Activated naive CD4-positive, alpha-beta T cell treated with anti-CD3 and anti-CD28 coated beads, Interleukin-2, amount 10 ng/mL, durations not matched to agents 7 days and 5 days (primary cell): Measurements from ENCODE around the gene A1BG.
A peak's percentile ranks its signal among the peaks of the same experiment; 100 is the strongest.

Experiments used
- CTCF ChIA-PET: fragments of 350-600 bp; sonication (Branson Sonifier 250); formaldehyde crosslinking; loops from one replicate; lab custom pipeline; 2021; ENCODE audit warnings: antibody characterized with exemption; lab: Charles Lee
- DNase-seq: peaks from one replicate; pipeline ENCODE4 v3.0.0-alpha.2; 2020
- H3K27ac Mint-ChIP-seq: one replicate; pipeline ENCODE4 v1.8.0; 2021; ENCODE audit warnings: mild to moderate bottlenecking, moderate library complexity, mixed read lengths
- H3K27me3 Mint-ChIP-seq: one replicate; pipeline ENCODE4 v1.8.0; 2021; ENCODE audit warnings: mild to moderate bottlenecking, mixed read lengths
- H3K36me3 Mint-ChIP-seq: one replicate; pipeline ENCODE4 v1.8.0; 2021; ENCODE audit warnings: mixed read lengths
- H3K4me1 Mint-ChIP-seq: one replicate; pipeline ENCODE4 v1.8.0; 2021; ENCODE audit warnings: mixed read lengths
- H3K4me3 Mint-ChIP-seq: one replicate; pipeline ENCODE4 v1.8.0; 2021; ENCODE audit warnings: mild to moderate bottlenecking, moderate library complexity, mixed read lengths
- H3K9me3 Mint-ChIP-seq: one replicate; pipeline ENCODE4 v1.8.0; 2021; ENCODE audit warnings: mixed read lengths

The A1BG gene

GRCh38 chr19:58346961-58347929 is 6.0 kb downstream of the A1BG start:
- H3K36me3 Mint-ChIP-seq, result peaks cover 11% of the 10 kb centered on the region
- CTCF ChIA-PET, result interaction anchor here (0.7 to 1.2 kb wide), 3 partner anchors 33 to 234 kb away, joined by 3 read pairs; no protein-coding TSS in a partner anchor

GRCh38 chr19:58345558-58345957 is 7.7 kb downstream of the A1BG start:
- Mint-ChIP-seq H3K36me3 (peaks cover 21% of the 10 kb centered on the region), H3K27me3 (peaks cover 36% of the 10 kb centered on the region), H3K4me3 (peak overlapping the region; percentile 86), H3K4me1 (peaks cover 29% of the 10 kb centered on the region), H3K27ac (no peak overlapping the region), H3K9me3 (peaks cover 6% of the 10 kb centered on the region)
- no peak for DNase-seq
- CTCF ChIA-PET, result no interaction called here

More at GRCh38 chr19:58346961-58347929, 6.0 kb downstream of the A1BG start:
- H3K4me1 Mint-ChIP-seq, result peaks cover 31% of the 10 kb centered on the region
- H3K27me3 Mint-ChIP-seq, result peaks cover 39% of the 10 kb centered on the region
- peak overlapping the region; percentile 86 for H3K4me3 Mint-ChIP-seq
- H3K9me3 Mint-ChIP-seq, result peaks cover 2% of the 10 kb centered on the region
- DNase-seq, result peak; percentile 73
- peak overlapping the region; percentile 72 for H3K27ac Mint-ChIP-seq

GRCh38 chr19:58338825-58339558 is 14.3 kb downstream of the A1BG start:
- Mint-ChIP-seq H3K27ac (no peak overlapping the region), H3K4me3 (no peak overlapping the region), H3K27me3 (no peaks in the 10 kb centered on the region), H3K4me1 (no peaks in the 10 kb centered on the region), H3K9me3 (peaks cover 25% of the 10 kb centered on the region), H3K36me3 (peaks cover 61% of the 10 kb centered on the region)
- CTCF ChIA-PET, result no interaction called here
- no peak for DNase-seq

- peaks cover 61% of the 10 kb centered on the region for H3K36me3 Mint-ChIP-seq
These were observed 15.0 kb downstream of the A1BG start for GRCh38 chr19:58338336-58338735.

GRCh38 chr19:58336820-58337219 is 16.5 kb downstream of the A1BG start:
- Mint-ChIP-seq H3K36me3 (peaks cover 57% of the 10 kb centered on the region), H3K27ac (no peak overlapping the region), H3K4me3 (no peak overlapping the region), H3K4me1 (no peaks in the 10 kb centered on the region), H3K9me3 (peaks cover 23% of the 10 kb centered on the region), H3K27me3 (no peaks in the 10 kb centered on the region)
- no peak for DNase-seq
- CTCF ChIA-PET, result no interaction called here

More at GRCh38 chr19:58338336-58338735, 15.0 kb downstream of the A1BG start:
- CTCF ChIA-PET, result no interaction called here
- no peak overlapping the region for H3K4me3 Mint-ChIP-seq
- H3K9me3 Mint-ChIP-seq, result peaks cover 23% of the 10 kb centered on the region
- no peak for DNase-seq
- no peaks in the 10 kb centered on the region for H3K27me3 Mint-ChIP-seq
- no peaks in the 10 kb centered on the region for H3K4me1 Mint-ChIP-seq
- H3K27ac Mint-ChIP-seq, result no peak overlapping the region

GRCh38 chr19:58336216-58336615 is 17.1 kb downstream of the A1BG start:
- Mint-ChIP-seq H3K4me3 (no peak overlapping the region), H3K9me3 (peaks cover 21% of the 10 kb centered on the region), H3K27ac (no peak overlapping the region), H3K27me3 (no peaks in the 10 kb centered on the region), H3K36me3 (peaks cover 52% of the 10 kb centered on the region), H3K4me1 (no peaks in the 10 kb centered on the region)
- DNase-seq, result no peak
- CTCF ChIA-PET, result no interaction called here

- no peaks in the 10 kb centered on the region for H3K4me1 Mint-ChIP-seq
- CTCF ChIA-PET, result interaction anchor here (0.7 kb wide), 1 partner anchor 101 kb away, joined by 3 read pairs; no protein-coding TSS in a partner anchor
- no peak overlapping the region for H3K27ac Mint-ChIP-seq
- H3K36me3 Mint-ChIP-seq, result peaks cover 46% of the 10 kb centered on the region
- H3K9me3 Mint-ChIP-seq, result peaks cover 20% of the 10 kb centered on the region
- no peak for DNase-seq
- H3K4me3 Mint-ChIP-seq, result no peak overlapping the region
- H3K27me3 Mint-ChIP-seq, result no peaks in the 10 kb centered on the region
These were observed 17.7 kb downstream of the A1BG start for GRCh38 chr19:58335630-58336029.

GRCh38 chr19:58334691-58335249 is 18.5 kb downstream of the A1BG start:
- H3K36me3 Mint-ChIP-seq, result peaks cover 41% of the 10 kb centered on the region
- no peak for DNase-seq
- H3K4me3 Mint-ChIP-seq, result no peak overlapping the region
- H3K27ac Mint-ChIP-seq, result no peak overlapping the region
- CTCF ChIA-PET, result no interaction called here
- H3K4me1 Mint-ChIP-seq, result no peaks in the 10 kb centered on the region
- peaks cover 17% of the 10 kb centered on the region for H3K9me3 Mint-ChIP-seq
- no peaks in the 10 kb centered on the region for H3K27me3 Mint-ChIP-seq

- Mint-ChIP-seq H3K4me1 (no peaks in the 10 kb centered on the region), H3K27ac (no peak overlapping the region), H3K27me3 (no peaks in the 10 kb centered on the region), H3K36me3 (peaks cover 24% of the 10 kb centered on the region), H3K4me3 (no peak overlapping the region), H3K9me3 (no peaks in the 10 kb centered on the region)
- CTCF ChIA-PET, result no interaction called here
- DNase-seq, result no peak
These were observed 20.6 kb downstream of the A1BG start for GRCh38 chr19:58332697-58333096.

- no peaks in the 10 kb centered on the region for H3K9me3 Mint-ChIP-seq
- H3K4me1 Mint-ChIP-seq, result no peaks in the 10 kb centered on the region
- no peak overlapping the region for H3K27ac Mint-ChIP-seq
- peaks cover 10% of the 10 kb centered on the region for H3K36me3 Mint-ChIP-seq
- CTCF ChIA-PET, result no interaction called here
- H3K4me3 Mint-ChIP-seq, result no peak overlapping the region
- no peaks in the 10 kb centered on the region for H3K27me3 Mint-ChIP-seq
- DNase-seq, result no peak
These were observed 22.8 kb downstream of the A1BG start for GRCh38 chr19:58330458-58330857.

GRCh38 chr19:58328999-58329398 is 24.3 kb downstream of the A1BG start:
- no peaks in the 10 kb centered on the region for H3K9me3 Mint-ChIP-seq
- no peaks in the 10 kb centered on the region for H3K36me3 Mint-ChIP-seq
- H3K4me3 Mint-ChIP-seq, result no peak overlapping the region
- H3K27ac Mint-ChIP-seq, result no peak overlapping the region
- CTCF ChIA-PET, result no interaction called here
- H3K4me1 Mint-ChIP-seq, result no peaks in the 10 kb centered on the region
- DNase-seq, result peak; percentile 38
- H3K27me3 Mint-ChIP-seq, result no peaks in the 10 kb centered on the region

GRCh38 chr19:58326914-58327726 is 26.2 kb downstream of the A1BG start, which contains the start of gene ZSCAN22:
Gene ZSCAN22 (plus strand): TSS chr19:58326994. CDS start chr19:58334803, 7,809 bp downstream.
- H3K4me3 Mint-ChIP-seq, result no peak within 1 kb of the TSS
- CTCF ChIA-PET, result interaction anchor here (0.7 to 1.1 kb wide), 2 partner anchors 158 to 193 kb away, joined by 3 to 4 read pairs; partner anchors contain the start of gene ZBTB45
- peak; percentile 95 for DNase-seq
- H3K27ac Mint-ChIP-seq, result no peak within 1 kb of the TSS
- no peaks in the 10 kb centered on the region for H3K4me1 Mint-ChIP-seq
- no peaks in the 10 kb centered on the region for H3K27me3 Mint-ChIP-seq
- no peaks in the 10 kb centered on the region for H3K9me3 Mint-ChIP-seq
- peaks cover 3% of the 10 kb centered on the region for H3K36me3 Mint-ChIP-seq

GRCh38 chr19:58326501-58326913 is 26.8 kb downstream of the A1BG start:
- CTCF ChIA-PET, result interaction anchor here (0.7 to 1.1 kb wide), 2 partner anchors 158 to 193 kb away, joined by 3 to 4 read pairs; partner anchors contain the start of gene ZBTB45
- Mint-ChIP-seq H3K27ac (no peak overlapping the region), H3K36me3 (peaks cover 3% of the 10 kb centered on the region), H3K27me3 (no peaks in the 10 kb centered on the region), H3K4me3 (no peak overlapping the region), H3K4me1 (no peaks in the 10 kb centered on the region), H3K9me3 (no peaks in the 10 kb centered on the region)
- DNase-seq, result no peak
